NCI-H146 (cell line): Measurements from ENCODE around the gene LAD1.

Experiments used
- DNase-seq: peaks from one replicate; lab custom pipeline; 2025; lab: John Stamatoyannopoulos, UW

Gene LAD1, protein sequence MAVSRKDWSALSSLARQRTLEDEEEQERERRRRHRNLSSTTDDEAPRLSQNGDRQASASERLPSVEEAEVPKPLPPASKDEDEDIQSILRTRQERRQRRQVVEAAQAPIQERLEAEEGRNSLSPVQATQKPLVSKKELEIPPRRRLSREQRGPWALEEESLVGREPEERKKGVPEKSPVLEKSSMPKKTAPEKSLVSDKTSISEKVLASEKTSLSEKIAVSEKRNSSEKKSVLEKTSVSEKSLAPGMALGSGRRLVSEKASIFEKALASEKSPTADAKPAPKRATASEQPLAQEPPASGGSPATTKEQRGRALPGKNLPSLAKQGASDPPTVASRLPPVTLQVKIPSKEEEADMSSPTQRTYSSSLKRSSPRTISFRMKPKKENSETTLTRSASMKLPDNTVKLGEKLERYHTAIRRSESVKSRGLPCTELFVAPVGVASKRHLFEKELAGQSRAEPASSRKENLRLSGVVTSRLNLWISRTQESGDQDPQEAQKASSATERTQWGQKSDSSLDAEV

DNA sequence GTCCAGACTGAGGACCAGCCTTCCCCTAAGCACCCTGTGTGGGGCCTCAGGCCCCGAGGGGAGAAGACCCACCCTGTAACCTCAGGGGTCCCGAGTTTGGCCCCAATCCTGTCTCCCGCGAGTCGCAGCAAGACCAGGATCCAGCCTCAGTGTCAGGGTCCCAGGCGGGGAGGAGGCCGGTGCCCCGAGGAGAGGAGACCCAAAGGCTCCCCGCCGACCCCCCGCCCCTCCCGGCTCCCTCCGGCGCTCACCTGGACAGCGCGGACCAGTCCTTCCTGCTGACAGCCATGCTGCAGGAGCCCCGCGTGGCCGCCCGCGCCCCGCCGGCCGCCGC lies at the start of gene LAD1:
TSS of gene LAD1 (minus strand) at position 307 of the 334 bp plus-strand sequence. CDS start at position 289, 18 bp downstream.
- no peak for DNase-seq

DNA sequence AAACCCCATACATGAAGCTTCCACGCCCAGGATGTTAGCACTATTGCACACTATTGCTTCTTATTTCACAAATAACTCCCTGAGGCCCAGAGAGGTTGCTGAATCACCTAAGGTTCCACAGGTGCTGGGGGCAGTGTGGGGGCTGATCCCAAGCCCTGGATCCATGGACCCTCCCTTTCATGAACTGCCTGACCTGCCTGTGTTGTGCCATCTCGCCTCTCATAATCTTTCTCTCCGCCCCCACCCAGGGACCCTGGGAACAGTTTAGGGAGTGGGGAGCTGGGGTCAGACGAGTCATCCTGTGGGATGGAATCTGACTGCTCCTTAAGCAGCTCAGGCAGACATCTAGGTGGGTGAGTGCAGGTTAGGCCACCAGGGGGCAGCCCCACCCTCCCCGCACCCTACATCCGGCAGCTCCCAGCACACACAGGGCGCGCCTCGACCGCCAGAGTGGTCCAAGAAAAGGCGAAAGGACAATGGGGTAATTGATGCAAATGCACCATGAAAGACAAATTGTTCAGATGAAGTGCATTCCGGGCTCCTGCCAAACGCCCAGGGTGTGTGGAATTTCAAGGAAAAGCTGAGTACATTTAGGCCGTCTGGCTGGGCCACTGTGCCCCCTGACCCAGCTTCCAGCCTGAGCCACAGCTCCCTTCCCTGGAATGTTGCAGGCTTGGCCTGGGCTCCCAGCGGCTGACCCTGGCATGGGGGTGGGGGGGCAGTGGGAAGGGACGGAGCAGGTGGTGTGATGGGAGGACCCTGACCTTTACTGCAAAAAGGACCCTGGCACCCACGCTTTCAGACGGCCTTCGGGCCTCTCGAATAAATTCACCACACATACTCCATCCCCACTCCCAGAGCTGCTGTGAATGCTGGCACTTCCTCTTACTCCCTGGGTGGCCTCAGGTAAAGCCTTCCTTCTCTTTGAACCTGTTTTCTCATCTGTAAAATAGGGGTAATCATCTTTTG lies 49.1 kb upstream of the LAD1 start:
- peak; percentile 64 for DNase-seq

DNA sequence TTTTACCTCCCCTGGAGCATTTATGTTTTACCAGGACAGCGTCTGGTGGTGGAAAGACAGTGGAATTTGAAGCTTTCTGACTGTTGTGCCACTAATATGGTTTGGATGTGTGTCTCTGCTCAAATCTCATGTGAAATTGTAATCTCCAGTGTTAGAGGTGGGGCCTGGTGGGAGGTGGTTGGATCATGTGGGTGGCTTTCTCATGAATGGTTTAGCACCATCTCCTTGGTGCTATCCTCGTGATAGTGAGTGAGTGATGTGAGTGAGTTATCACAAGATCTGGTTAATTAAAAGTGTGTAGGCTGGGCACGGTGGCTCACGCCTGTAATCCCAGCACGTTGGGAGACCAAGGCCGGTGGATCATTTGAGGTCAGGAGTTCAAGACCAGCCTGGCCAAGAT lies 46.2 kb upstream of the LAD1 start:
- DNase-seq, result no peak

DNA sequence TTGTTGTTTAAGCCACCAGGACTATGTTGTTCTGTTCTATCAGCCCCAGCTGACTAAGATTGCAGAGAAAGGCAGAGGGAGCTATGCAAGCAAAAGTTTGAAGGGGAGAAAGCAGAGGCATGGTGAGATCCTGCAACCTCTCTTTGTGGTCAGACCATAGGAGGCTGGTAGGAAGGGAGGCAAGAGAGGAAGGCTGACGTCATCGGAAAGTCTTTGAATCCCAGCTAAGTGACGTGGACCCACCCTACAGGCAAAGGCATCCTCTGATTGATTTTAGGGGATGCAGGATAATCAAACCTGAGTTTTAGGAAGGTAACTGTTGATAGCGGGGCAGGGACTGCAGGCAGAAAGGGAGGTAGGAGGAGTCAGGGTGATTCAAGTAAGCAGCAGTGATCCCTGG lies 45.7 kb upstream of the LAD1 start:
- no peak for DNase-seq

DNA sequence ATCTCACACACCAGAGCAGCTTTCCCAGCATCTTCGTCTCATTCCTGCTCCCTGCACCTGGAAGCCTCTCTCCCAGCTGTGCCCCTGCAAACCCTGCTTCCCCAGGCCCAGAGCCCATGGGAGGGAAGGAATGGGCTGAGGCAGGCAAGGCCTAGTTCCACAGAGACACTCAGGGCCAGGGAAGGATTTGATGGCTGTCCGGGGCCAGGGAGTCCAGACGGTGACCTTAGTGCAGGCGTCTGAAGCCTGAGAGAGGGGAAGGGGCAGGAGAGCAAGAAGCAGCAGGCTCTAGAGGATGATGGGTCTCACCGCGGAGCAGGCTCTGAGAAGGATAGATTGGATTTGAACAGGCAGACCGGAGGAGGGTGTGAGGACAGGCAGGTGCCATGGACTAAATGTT lies 44.6 kb upstream of the LAD1 start:
- no peak for DNase-seq

DNA sequence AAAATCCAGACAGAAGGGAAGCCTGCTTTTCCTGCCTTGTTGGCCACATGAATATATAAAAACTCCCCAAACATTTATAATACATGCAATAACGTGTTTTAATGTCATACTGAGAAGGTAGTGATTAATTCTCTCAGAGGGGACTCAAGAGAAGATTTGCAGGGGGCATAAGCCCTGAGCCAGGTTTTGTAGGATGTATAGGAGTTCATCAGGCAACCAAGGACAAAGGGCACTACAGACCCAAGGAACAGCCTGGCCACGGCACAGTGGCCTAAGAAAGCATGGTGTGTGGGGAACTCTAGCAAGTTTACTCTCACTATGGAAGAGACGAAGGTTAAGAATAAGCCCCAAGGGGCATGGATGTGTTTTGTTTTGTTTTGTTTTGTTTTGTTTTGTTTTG lies 37.8 kb upstream of the LAD1 start:
- no peak for DNase-seq

DNA sequence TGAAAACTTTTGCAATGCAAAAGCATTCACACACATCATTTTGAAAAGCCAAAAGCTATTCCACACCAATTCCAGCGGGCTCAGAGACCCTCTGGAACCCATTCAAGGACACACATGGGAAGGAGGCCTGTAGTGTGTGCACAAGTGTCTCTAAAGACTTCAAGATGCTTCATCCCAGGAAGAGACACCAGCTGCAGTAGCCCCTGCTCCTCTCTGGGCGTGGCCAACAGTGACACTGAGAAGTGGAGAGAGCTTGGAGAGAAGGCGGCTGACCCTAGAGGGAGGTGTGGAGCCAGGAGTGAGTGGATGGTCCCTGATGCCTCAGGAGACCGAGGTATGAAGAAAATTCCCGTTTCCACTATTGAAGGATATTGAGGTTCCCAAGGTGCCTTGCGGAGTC lies 37.3 kb upstream of the LAD1 start:
- DNase-seq, result peak; percentile 49

DNA sequence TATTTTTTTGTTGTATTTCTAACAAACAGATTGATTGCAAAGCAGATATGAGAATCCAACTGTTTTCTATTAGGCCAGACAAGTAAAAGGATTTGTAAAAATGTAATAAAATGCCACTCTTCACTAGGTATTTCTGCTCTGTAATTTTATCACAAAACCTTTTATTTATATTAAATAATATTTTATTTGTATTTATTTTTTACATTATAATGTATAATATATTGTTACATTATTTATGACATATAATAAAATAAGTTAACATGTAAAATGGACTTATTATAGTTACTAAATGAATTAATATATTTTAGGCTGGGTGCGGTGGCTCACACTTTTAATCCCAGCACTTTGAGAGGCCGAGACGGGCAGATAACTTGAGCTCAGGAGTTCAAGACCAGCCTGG lies 35.1 kb upstream of the LAD1 start:
- no peak for DNase-seq

DNA sequence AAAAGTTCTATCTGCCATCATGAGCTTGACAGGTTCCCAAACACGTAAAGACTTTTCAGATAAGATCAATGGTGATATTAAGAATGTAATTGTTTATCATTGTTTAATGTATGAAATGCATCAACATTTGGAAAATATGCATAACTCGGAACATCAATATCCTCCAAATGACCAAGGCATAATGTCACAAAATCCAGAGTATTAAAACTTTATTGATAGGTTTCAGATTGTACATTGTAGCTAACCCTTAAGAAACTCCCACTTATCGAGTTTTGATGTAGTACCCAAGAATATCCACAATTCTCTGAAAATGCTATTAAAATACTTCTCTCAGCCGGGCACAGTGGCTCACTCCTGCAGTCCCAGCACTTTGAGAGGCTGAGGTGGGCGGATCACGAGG lies 34.5 kb upstream of the LAD1 start:
- DNase-seq, result no peak

DNA sequence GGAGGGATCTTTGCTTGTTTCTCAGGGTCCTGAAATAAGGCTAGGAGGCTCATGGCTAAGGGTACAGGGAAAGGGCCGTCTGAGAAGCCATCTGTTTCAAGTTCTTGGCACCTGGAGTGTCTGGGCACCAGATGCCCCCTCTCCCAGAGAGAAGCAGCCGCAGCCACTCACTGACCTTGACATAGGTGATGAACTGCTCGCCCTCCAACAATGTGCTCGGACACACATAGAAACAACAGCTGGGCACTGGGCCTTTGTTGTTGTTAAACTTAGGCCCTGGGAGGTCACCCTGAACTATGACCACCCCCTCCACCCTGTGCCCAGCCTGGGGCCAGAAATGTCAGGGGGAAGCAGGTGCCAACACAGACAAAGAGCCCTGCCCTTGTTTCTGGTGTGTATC lies 31.7 kb upstream of the LAD1 start:
- DNase-seq, result no peak

DNA sequence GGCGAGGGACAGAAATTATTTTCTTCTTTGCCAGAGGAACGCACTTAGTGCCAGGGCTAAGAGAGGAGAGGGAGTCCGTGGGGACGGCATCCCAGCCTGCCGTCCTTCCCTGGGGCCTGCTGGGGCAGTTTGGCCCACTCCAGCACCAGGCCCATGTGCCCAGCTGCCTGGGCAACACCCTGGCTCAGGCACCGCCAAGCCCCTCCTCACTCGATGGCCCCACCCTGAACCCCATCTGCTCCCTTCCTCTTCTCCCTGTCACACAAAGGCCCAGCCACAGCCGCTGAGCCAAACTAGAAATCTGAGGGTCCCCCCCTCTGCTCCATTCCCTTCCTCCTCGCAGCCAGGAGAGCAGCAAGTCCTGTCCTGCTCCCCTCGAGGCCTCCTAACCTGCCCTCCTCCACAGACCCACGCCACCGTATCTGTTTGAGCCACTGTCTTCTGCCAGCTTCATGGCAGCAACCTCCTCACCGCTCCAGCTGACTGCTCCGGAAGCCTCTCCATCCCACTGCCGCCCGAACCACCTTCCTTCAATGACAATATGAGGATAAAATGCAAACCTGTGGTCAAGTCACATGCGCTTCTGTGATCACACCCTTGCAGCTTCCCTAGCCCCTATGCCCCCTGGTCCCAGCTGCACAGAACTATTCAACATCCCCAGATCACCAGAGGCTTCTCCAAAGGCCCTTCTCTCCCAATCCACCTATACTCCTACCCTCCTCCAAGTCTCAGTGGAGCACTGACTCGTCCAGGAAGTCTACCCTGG lies 30.8 kb upstream of the LAD1 start:
- no peak for DNase-seq

DNA sequence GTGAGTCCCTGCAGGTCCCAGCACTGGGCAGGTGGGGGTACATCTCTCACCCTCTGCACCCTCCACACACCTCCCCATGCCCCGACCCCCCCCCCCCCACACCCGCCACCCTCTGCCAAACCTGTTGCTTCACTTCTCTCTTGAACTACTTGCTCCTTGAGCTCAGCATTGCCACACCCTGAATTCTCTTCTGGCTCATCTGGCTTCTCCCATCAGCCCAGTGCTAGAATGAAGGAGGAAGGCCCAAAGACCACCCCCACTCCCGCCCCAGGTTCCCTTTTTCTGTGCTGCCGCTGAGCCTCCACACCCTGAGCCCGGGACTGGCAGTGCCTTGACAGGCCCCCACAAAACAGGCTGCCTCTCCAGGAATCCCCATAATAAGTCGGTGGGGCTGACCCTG lies 28.8 kb upstream of the LAD1 start:
- no peak for DNase-seq

DNA sequence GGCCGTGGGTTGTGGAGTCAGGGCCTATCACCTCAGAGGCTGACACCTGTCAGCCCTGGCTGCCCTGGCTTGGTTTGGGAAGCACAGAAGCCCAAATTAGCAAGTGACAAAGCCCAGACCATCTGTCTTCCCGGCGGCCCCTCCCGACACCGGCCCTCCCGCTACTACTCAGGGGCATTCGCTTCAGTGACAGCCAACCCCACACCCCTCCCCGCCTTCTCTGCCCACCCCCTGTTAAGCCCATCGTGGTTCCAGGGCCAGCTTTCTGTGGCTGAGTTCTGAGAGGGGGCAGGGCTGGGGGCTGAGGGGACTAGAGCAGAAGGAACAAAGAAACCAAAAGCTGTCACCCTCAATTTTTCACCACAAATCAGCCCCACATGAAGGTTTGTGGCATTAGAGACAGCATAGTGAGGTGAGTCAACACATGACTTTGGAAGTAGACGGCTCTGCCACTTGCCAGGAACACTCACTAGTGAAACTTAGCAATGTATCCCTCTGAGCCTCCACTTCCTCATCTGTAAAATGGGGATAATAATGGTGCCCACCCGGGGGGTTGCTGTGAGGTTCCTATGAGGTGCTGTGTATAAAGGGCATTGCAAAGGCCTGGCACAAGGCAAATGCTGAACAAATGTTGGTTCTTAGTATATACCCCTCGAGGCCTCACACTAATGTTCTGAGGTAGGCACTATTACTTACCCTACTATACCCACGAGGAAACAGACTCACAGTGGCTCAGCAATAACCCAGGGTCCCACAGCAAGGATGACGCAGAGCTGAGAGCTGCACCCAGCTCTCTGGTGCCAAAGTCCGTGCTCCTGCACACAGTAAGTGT lies 27.6 kb upstream of the LAD1 start:
- DNase-seq, result no peak

DNA sequence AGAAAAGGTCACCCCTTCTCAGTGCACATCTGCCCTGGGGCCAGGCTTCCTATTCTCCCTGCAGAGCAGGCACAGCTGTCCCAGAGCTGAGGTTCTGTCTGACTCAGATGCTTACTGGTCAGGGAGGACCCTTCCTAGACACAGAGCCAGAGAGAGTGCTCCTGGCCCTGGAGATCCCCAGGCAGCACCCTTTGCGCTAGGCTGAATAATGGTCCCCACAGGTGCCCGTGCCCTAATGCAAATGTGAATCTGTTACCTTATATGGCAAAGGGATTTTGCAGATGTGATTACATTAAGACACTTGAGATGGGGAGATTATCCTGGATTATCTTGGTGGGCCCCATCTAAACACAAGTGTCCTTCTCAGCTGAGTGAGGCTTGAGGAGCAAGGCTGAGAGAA lies 25.0 kb upstream of the LAD1 start:
- DNase-seq, result no peak

DNA sequence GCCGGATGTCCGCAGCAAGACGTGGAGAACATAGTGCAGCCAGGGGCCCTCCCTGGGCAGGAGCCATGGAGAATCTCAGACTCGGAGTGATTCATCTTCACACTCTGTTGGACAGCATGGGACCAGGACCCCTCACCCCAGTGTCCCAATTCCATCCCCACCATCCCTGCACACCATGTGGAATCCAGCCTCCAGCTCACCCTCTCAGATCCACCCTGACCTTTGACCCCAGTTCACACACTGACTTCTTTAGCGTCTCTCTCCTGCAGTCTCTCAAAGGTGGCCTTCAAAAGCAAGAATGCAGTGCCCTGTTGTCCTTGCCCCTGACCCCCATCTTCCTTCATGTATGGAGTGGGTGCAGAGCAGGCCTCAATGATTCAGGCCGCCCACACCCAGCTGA lies 24.5 kb upstream of the LAD1 start:
- DNase-seq, result no peak

DNA sequence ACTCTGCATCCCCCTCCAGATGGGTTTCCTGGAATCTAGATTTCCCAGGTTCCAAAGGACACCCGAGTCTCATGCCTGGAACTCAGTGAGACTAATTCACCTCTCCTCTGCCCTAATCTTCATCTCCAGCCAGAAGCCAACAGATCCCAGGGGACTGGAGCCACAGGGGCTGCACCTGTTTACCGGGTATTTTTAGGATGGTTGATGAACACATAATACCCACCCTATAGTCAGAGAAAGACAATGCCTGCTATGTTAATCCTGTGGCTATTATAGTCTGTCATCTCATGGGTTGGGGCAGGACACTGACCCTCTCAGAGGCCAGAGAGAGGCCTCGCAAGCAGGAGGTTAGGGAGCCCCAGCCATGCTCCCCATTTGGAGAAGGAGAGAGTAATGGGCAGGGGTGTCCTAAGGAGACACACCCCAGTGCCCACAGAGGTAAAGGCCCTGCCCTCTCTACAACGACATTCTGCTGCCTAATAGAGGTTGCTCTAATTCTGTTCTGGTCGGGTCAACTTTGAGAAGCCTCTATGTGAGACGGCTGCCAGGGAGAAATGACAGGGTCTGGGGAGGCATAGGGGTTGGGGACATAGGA lies 23.4 kb upstream of the LAD1 start:
- DNase-seq, result no peak

DNA sequence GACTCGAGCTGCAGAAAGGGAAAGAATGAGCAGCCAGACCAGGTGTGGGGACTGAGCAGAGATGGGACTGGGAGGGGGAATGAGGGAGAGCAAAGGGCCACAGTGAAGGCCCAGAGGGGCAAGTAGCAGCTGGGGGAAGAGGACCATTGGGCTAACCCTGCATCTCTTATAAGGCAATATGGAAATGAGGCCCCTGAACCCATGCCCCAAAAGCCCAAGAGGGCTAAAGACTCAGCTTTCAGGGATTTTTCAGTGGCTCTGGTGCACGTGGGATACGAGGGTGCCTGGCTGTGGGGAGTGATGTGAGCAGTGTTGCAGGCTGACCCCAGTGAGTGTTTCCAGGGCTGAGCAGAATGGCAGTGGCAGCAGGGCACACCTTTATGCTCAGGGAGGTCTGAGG lies 22.9 kb upstream of the LAD1 start:
- no peak for DNase-seq

DNA sequence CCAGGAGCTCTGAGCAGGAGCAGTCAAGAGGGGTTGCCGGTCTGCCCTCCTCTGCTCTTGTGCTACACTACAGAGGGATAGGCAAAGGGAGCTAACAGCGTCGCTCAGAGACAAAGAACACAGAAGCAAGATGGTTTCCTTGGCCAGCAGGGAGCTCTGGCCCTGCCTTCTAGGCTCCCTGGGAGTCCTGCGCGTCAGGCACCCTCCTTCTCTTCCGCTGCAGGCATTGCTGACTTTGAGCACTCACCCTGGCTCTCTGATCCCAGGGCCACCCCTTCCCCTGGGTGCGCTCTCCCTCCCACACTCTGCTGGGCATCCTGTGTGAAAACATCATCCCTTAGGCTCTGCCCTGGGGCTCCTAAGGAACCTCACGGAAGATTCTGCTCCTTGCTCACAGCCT lies 21.9 kb upstream of the LAD1 start:
- DNase-seq, result no peak

DNA sequence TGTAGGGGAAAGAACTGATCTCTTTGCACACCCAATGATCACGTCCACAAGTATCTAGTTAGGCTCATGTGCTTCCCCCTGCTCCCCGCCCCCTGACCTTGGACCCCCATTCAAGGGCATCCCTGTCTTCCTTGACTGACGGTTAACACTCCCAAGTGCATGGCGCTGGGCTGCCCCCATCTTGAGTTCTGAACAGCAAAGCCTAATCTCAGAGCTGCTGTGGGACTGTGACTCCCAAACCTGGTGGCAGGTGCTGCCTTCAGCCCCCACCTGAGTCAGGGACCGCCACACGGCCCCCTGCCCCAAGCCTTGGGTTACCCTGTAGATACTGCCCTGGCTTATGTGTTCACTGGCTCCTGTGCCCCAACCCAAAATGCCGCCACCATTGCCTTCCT lies 21.5 kb upstream of the LAD1 start:
- DNase-seq, result no peak

DNA sequence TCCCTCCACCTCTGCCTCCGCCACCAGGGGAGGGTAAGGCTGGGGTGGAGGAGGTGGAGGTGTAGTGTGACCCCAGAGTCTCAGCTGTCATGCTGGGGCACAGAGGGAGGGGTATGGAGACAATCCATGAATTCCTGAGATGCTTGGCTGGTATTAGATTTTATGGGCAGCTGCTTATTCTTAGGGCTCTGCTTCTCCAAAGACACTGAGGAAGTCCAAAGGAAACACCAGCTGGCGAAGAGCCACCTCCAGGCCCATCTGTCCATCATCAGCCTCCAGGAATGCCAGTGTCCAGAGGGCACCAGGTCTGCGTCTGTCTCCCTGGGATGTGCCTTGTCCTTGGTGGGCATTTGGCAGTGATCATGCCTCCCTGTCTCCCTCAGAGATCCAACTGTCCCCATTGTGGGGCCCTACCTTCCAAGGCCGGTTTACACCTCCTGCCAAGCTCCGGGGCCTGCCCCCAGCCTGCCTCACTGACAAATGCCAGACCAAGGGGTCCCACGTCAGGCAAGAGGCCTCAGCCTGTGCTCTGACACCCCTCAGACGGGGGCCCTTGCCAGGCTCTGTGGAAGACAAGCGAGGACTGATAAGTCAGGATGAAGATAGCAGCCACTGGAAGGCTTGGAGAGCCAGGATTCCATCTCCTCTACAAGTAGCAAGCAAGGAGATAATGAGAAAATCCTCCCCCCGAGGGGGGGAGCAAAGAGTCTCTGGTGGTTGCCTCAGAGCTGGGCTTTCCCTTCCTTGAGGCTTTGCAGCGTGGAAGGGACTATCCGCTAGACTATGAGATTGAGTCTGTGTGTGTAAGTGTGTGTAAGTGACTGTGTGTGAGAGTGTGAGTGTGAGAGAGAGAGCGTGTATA lies 20.9 kb upstream of the LAD1 start:
- DNase-seq, result no peak
